ENCODE data around the gene EXO5.
"Not testable (repeated sequence)": the region's sequence is repeated elsewhere in the genome, so short reads cannot be mapped to it uniquely, and the experiment has no call there.

The EXO5 gene, protein sequence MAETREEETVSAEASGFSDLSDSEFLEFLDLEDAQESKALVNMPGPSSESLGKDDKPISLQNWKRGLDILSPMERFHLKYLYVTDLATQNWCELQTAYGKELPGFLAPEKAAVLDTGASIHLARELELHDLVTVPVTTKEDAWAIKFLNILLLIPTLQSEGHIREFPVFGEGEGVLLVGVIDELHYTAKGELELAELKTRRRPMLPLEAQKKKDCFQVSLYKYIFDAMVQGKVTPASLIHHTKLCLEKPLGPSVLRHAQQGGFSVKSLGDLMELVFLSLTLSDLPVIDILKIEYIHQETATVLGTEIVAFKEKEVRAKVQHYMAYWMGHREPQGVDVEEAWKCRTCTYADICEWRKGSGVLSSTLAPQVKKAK

DNA sequence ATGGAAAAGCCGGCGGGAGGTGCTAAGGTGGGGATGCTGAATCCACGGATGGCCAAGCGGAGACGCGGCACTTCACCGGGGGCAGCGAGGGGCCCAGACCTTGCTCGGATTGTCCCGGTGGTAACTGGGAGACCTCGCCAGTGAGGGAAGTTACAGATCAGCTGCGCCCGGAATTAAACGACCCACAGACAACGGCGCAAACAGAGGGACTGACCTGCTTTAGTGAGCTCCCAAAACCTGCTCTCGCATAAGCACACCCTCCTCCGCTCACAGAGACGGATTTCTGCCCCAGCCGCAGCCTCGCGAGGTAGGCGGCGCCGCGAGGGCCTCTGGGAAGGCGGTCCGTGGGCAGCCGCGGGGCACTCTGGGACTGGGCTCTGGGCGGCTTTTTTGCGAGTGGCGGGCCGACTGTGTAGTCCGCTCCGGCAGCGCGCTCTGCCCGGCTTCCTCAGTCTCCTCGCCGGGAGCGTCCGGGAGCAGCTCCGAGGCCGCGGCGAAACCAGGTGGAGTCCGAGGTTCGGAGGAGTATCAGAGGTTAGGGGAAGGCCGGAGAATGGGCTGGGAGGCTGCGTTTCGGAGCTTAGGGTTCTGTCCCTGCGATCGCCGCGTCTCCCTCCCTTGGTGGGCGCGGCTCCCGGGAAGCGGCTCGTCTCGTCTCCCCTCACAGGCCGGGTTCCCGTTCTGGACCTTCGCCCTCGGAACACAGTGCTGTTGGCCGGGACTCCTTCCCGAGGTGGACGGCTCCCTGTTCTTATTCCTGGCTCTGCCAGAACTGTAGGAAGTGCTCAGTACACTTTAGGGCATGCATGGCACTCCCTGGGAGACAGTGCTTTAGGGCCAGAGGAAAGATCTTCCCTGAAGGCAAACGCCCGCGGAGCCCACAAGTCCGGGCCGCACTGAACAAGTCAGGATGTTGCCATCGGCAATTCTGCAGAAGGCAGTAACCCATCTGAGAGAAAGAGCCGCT is at the start of gene EXO5:
Gene EXO5 (plus strand): TSS at position 393 of the 967 bp plus-strand sequence. CDS start 5,778 bp downstream, outside the sequence.
- Histone ChIP-seq H3K27me3 (ENCODE audit: low read depth) (no peaks in the 10 kb centered on the region), H3K4me3 (peak within 1 kb of the TSS; percentile 55), H3K4me1 (no peaks in the 10 kb centered on the region), H3K9me3 (peaks cover 18% of the 10 kb centered on the region), H3K36me3 (replicated peaks) (peaks cover 7% of the 10 kb centered on the region)
- peak; percentile 71 to 87 for DNase-seq (ENCODE audit: low spot score in 2 of 2)
- in situ Hi-C loops (cut with MboI; ENCODE audit: low sequenced_read_pairs): no loop called here

GRCh38 chr1:40462956-40463590 is 45.5 kb upstream of the EXO5 start:
- DNase-seq (ENCODE audit: low spot score in 2 of 2): no peak
- Histone ChIP-seq H3K4me1 (no peaks in the 10 kb centered on the region), H3K9me3 (peaks cover 40% of the 10 kb centered on the region), H3K27me3 (ENCODE audit: low read depth) (no peaks in the 10 kb centered on the region), H3K4me3 (no peak overlapping the region), H3K36me3 (replicated peaks) (peaks cover 16% of the 10 kb centered on the region)
- in situ Hi-C loops (cut with MboI; ENCODE audit: low sequenced_read_pairs): no loop called here

DNA sequence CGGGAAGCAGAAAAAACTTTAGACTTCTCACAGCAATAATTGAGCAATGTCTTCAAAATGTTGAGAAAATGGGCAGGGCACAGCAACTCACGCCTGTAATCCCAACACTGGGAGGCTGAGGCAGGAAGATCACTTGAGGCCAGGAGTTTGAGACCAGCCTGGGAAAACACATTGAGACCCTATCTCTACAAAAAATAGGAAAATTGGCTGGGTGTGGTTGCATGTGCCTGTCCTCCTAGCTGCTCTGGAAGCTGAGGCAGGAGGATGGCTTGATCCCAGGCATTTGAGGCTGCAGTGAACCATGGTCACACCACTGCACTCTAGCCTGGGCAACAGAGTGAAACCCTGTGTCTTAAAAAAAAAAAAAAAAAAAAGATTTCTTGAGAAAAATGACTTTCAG is 39.2 kb upstream of the EXO5 start:
- no peaks in the 10 kb centered on the region for H3K36me3 ChIP-seq (replicated peaks)
- no peak for DNase-seq (ENCODE audit: low spot score in 2 of 2)
- H3K4me1 ChIP-seq: no peaks in the 10 kb centered on the region
- peaks cover 21% of the 10 kb centered on the region for H3K9me3 ChIP-seq
- no peak overlapping the region for H3K4me3 ChIP-seq
- H3K27me3 ChIP-seq (ENCODE audit: low read depth): no peaks in the 10 kb centered on the region
- in situ Hi-C loops (cut with MboI; ENCODE audit: low sequenced_read_pairs): no loop called here

GRCh38 chr1:40475268-40475667 is 33.3 kb upstream of the EXO5 start:
- no peaks in the 10 kb centered on the region for H3K27me3 ChIP-seq (ENCODE audit: low read depth)
- peaks cover 18% of the 10 kb centered on the region for H3K9me3 ChIP-seq
- DNase-seq (ENCODE audit: low spot score in 2 of 2): no peak
- peaks cover 5% of the 10 kb centered on the region for H3K36me3 ChIP-seq (replicated peaks)
- peaks cover 3% of the 10 kb centered on the region; the same call in 1 of the 2 replicates for H3K4me1 ChIP-seq
- in situ Hi-C loops (cut with MboI; ENCODE audit: low sequenced_read_pairs): no loop called here
- no peak overlapping the region for H3K4me3 ChIP-seq

DNA sequence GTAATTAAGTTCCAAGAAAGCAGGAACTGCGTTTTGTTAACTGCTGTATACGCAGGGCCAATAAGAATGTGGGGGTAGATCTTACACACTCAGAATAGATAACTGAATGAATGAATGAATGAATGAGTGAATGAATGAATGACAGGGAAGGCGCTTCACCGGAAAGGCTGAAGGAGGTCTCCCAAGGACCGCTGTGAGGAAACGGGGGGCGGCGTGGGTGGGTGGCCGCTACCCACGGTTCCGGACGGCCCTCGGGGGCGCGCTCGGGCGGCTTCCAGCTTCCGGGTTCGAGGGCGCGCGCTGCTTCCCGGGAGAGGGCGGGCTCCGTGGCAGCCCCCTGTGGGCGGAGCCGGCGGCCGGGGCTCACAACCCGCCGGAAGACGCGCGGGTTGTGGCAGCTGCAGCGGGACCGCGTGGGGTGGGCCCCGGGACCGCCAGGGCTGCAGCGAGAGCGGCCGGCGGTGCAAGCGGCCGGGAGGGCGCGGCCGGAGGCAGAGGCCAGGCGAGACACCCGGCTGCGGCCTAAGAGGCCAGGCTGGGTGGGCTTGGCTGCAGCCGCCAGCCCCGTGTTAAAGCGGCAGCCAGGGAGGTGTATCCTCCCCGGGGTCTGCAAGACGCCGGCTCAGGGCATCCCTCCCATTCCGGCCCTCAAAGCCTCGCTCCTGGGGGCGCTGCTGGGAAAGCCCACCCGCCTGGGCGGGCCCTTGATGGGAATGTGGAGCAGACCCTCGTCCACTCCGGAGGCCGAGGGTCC is 31.5 kb upstream of the EXO5 start, which contains the start of gene ZFP69:
Gene ZFP69 (plus strand): TSS at position 367 of the 754 bp plus-strand sequence. CDS start 2,072 bp downstream, outside the sequence.
- peak; percentile 59 to 88 for DNase-seq (ENCODE audit: low spot score in 2 of 2)
- in situ Hi-C loops (cut with MboI; ENCODE audit: low sequenced_read_pairs): no loop called here
- Histone ChIP-seq H3K4me1 (peaks cover 3% of the 10 kb centered on the region; the same call in 1 of the 2 replicates), H3K4me3 (peak within 1 kb of the TSS; percentile 70), H3K27me3 (ENCODE audit: low read depth) (no peaks in the 10 kb centered on the region), H3K36me3 (replicated peaks) (peaks cover 13% of the 10 kb centered on the region), H3K9me3 (peaks cover 18% of the 10 kb centered on the region)

DNA sequence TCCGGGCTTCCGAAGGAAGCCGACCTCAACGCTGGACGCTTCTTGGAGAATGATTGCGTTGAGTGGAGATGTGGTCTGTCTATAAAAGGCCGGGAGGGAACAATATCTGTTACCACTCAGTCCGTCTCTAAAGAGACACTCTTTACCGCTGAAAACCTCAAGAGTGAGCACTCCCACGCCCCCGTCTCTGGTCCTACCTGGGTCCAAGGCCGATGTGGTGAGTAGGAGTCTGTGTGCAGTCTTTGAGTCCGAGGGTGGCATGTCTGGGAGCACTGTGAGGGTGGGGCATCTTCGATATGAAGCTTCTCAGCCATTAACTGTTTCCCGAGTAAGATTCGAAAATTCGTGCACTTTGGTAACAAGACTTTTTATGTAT is 30.9 kb upstream of the EXO5 start:
- in situ Hi-C loops (cut with MboI; ENCODE audit: low sequenced_read_pairs): no loop called here
- peak; percentile 21 to 35 for DNase-seq (ENCODE audit: low spot score in 2 of 2)
- H3K4me3 ChIP-seq: peak overlapping the region; percentile 70

GRCh38 chr1:40478276-40478675 is 30.3 kb upstream of the EXO5 start:
- H3K9me3 ChIP-seq: peaks cover 18% of the 10 kb centered on the region
- in situ Hi-C loops (cut with MboI; ENCODE audit: low sequenced_read_pairs): no loop called here
- H3K27me3 ChIP-seq (ENCODE audit: low read depth): no peaks in the 10 kb centered on the region
- peaks cover 3% of the 10 kb centered on the region; the same call in 1 of the 2 replicates for H3K4me1 ChIP-seq
- DNase-seq (ENCODE audit: low spot score in 2 of 2): no peak
- H3K4me3 ChIP-seq: peak overlapping the region; percentile 70
- peaks cover 15% of the 10 kb centered on the region for H3K36me3 ChIP-seq (replicated peaks)

More for the DNA sequence above, 30.9 kb upstream of the EXO5 start:
- peaks cover 3% of the 10 kb centered on the region; the same call in 1 of the 2 replicates for H3K4me1 ChIP-seq
- peaks cover 18% of the 10 kb centered on the region for H3K9me3 ChIP-seq
- no peaks in the 10 kb centered on the region for H3K27me3 ChIP-seq (ENCODE audit: low read depth)
- H3K36me3 ChIP-seq (replicated peaks): peaks cover 15% of the 10 kb centered on the region

DNA sequence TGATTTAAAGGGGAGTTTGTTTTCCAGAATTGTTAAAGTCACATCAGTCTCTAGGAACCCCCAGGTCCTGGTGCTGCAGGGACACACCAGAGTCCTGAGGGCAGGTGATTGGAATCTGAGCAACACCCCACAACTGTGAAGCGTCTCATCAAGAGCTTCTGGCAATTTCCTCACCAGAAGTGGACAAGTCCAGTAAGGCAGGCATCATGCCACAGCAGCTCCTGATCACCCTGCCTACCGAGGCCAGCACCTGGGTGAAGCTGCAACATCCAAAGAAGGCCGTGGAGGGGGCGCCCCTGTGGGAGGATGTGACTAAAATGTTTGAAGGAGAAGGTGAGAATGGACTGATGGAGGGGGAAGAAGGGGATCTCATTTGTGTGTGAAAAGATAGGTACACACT is 29.4 kb upstream of the EXO5 start:
- peaks cover 15% of the 10 kb centered on the region for H3K36me3 ChIP-seq (replicated peaks)
- peaks cover 3% of the 10 kb centered on the region; the same call in 1 of the 2 replicates for H3K4me1 ChIP-seq
- in situ Hi-C loops (cut with MboI; ENCODE audit: low sequenced_read_pairs): no loop called here
- DNase-seq (ENCODE audit: low spot score in 2 of 2): no peak
- H3K4me3 ChIP-seq: no peak overlapping the region
- peaks cover 18% of the 10 kb centered on the region for H3K9me3 ChIP-seq
- H3K27me3 ChIP-seq (ENCODE audit: low read depth): no peaks in the 10 kb centered on the region

- no peak for DNase-seq (ENCODE audit: low spot score in 2 of 2)
- Histone ChIP-seq H3K9me3 (peaks cover 19% of the 10 kb centered on the region), H3K4me1 (no peaks in the 10 kb centered on the region), H3K4me3 (no peak overlapping the region), H3K27me3 (ENCODE audit: low read depth) (no peaks in the 10 kb centered on the region), H3K36me3 (replicated peaks) (peaks cover 29% of the 10 kb centered on the region)
- in situ Hi-C loops (cut with MboI; ENCODE audit: low sequenced_read_pairs): no loop called here
Observed at GRCh38 chr1:40495315-40495903, 13.2 kb upstream of the EXO5 start.

GRCh38 chr1:40502651-40503050 is 5.9 kb upstream of the EXO5 start:
- H3K4me1 ChIP-seq; in situ Hi-C loops (cut with MboI; ENCODE audit: low sequenced_read_pairs): not testable (repeated sequence)

GRCh38 chr1:40507973-40508372 is 594 bp upstream of the EXO5 start:
- no peaks in the 10 kb centered on the region for H3K27me3 ChIP-seq (ENCODE audit: low read depth)
- no peaks in the 10 kb centered on the region for H3K4me1 ChIP-seq
- peaks cover 20% of the 10 kb centered on the region for H3K9me3 ChIP-seq
- DNase-seq (ENCODE audit: low spot score in 2 of 2): no peak
- in situ Hi-C loops (cut with MboI; ENCODE audit: low sequenced_read_pairs): no loop called here
- H3K4me3 ChIP-seq: peak overlapping the region; percentile 55
- peaks cover 7% of the 10 kb centered on the region for H3K36me3 ChIP-seq (replicated peaks)

More at GRCh38 chr1:40502651-40503050, 5.9 kb upstream of the EXO5 start:
- not testable (repeated sequence) for H3K27me3 ChIP-seq (ENCODE audit: low read depth); DNase-seq (ENCODE audit: low spot score in 2 of 2); H3K4me3 ChIP-seq; H3K36me3 ChIP-seq (replicated peaks)
- peaks cover 11% of the 10 kb centered on the region for H3K9me3 ChIP-seq

DNA sequence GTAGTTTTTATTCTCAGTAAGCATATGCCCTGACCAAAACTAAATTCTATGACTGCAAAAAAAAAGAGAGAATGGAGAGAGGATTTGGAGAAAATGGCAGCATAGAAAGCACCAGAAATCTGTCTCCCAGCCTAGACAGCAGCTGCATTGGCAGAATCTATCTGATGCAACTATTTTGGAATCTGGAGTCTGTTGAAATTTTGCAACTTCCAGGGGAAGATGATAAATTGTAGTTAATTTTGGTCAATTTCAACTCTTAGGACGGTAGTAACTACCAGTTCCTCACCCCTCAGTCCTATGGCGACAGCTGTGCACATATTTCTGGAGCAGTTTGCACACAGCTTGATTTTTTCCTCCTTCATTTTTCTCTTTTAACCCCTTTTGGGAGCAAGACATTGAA is 10.9 kb downstream of the EXO5 start:
- Histone ChIP-seq H3K4me3 (no peak overlapping the region), H3K36me3 (replicated peaks) (peaks cover 3% of the 10 kb centered on the region), H3K9me3 (peaks cover 14% of the 10 kb centered on the region), H3K27me3 (ENCODE audit: low read depth) (no peaks in the 10 kb centered on the region), H3K4me1 (no peaks in the 10 kb centered on the region)
- in situ Hi-C loops (cut with MboI; ENCODE audit: low sequenced_read_pairs): no loop called here
- no peak for DNase-seq (ENCODE audit: low spot score in 2 of 2)
